RWPE2 (cell line): ENCODE measurements around the gene TOM1L2.

ENCODE experiments used
- ATAC-seq: fragments of 200-7000 bp; cut with Tn5 transposase; 3 replicates; pipeline ENCODE4 v1.9.1; 2021; ENCODE audit warnings: low read depth
- DNase-seq: peaks from one replicate; pipeline ENCODE4 v3.0.0-alpha.2; 2020; ENCODE audit warnings: low spot score
- H3K27ac ChIP-seq: fragments of 450-650 bp; 2 replicates; pipeline ENCODE4 v1.5.1; 2017; ENCODE audit warnings: mild to moderate bottlenecking; ENCODE audit not compliant: poor library complexity, severe bottlenecking
- H3K27me3 ChIP-seq: fragments of 250-450 bp; sonication (Bioruptor Pico); 2 replicates; pipeline ENCODE4 v1.5.1; 2021; ENCODE audit warnings: mild to moderate bottlenecking, moderate library complexity; ENCODE audit not compliant: insufficient read depth, poor library complexity, severe bottlenecking
- H3K36me3 ChIP-seq: fragments of 250-450 bp; sonication (Bioruptor Pico); 2 replicates; pipeline ENCODE4 v1.5.1; 2020; ENCODE audit warnings: low read depth, mild to moderate bottlenecking, moderate library complexity
- H3K4me1 ChIP-seq: fragments of 250-450 bp; sonication (Bioruptor Pico); 2 replicates; pipeline ENCODE4 v1.5.1; 2021; ENCODE audit warnings: mild to moderate bottlenecking, moderate library complexity; ENCODE audit not compliant: insufficient read depth, poor library complexity, severe bottlenecking
- H3K4me3 ChIP-seq: fragments of 250-450 bp; sonication (Bioruptor Pico); 2 replicates; pipeline ENCODE4 v1.5.1; 2021; ENCODE audit warnings: mild to moderate bottlenecking, moderate library complexity; ENCODE audit not compliant: severe bottlenecking
- H3K9me3 ChIP-seq: fragments of 250-450 bp; sonication (Bioruptor Pico); 2 replicates; pipeline ENCODE4 v1.5.1; 2021; ENCODE audit warnings: mild to moderate bottlenecking, moderate library complexity; ENCODE audit not compliant: severe bottlenecking
- CTCF ChIP-seq: fragments of 450-650 bp; IDR thresholded peaks from one replicate; pipeline ENCODE4 v1.5.1; 2017; ENCODE audit warnings: mild to moderate bottlenecking, moderate library complexity; ENCODE audit not compliant: poor library complexity, severe bottlenecking

TOM1L2 gene

GRCh38 chr17:17849147-17849820 is 122.9 kb downstream of the TOM1L2 start:
- ATAC-seq (no peak), DNase-seq (no peak)
- Histone ChIP-seq H3K27ac (no peak overlapping the region), H3K36me3 (no peaks in the 10 kb centered on the region), H3K9me3 (no peaks in the 10 kb centered on the region), H3K27me3 (no peaks in the 10 kb centered on the region), H3K4me3 (no peak overlapping the region), H3K4me1 (peaks cover 11% of the 10 kb centered on the region)
- no peak for TF ChIP-seq CTCF

GRCh38 chr17:17848311-17849082 is 123.7 kb downstream of the TOM1L2 start:
- Histone ChIP-seq H3K4me3 (no peak overlapping the region), H3K4me1 (peaks cover 4% of the 10 kb centered on the region), H3K27me3 (no peaks in the 10 kb centered on the region), H3K36me3 (no peaks in the 10 kb centered on the region), H3K9me3 (no peaks in the 10 kb centered on the region), H3K27ac (no peak overlapping the region)
- ATAC-seq (no peak), DNase-seq (no peak)
- no peak for TF ChIP-seq CTCF

- no peak for TF ChIP-seq CTCF
Observed at GRCh38 chr17:17847726-17848125, 124.5 kb downstream of the TOM1L2 start.

GRCh38 chr17:17847118-17847689 is 125.0 kb downstream of the TOM1L2 start:
- Histone ChIP-seq H3K4me1 (peaks cover 9% of the 10 kb centered on the region), H3K9me3 (no peaks in the 10 kb centered on the region), H3K27ac (no peak overlapping the region), H3K27me3 (no peaks in the 10 kb centered on the region), H3K36me3 (no peaks in the 10 kb centered on the region), H3K4me3 (no peak overlapping the region)
- DNase-seq (no peak), ATAC-seq (no peak)
- TF ChIP-seq CTCF = no peak

More at GRCh38 chr17:17847726-17848125, 124.5 kb downstream of the TOM1L2 start:
- Histone ChIP-seq H3K27me3 (no peaks in the 10 kb centered on the region), H3K27ac (no peak overlapping the region), H3K9me3 (no peaks in the 10 kb centered on the region), H3K36me3 (no peaks in the 10 kb centered on the region), H3K4me1 (peaks cover 4% of the 10 kb centered on the region), H3K4me3 (no peak overlapping the region)
- no peak for ATAC-seq
- no peak for DNase-seq
